Type B pancreatic cell (in vitro differentiated cells): Measurements from ENCODE around the gene STON2. TPM values are rescaled to one million over a fixed set of nuclear protein-coding genes. Genes with fewer than 3 reads are reported as not detected.

Experiments used
- DNase-seq: peaks from one replicate; pipeline ENCODE4 v3.0.0; 2021; ENCODE audit warnings: mixed read lengths; ENCODE audit not compliant: unreplicated experiment; ENCODE audit errors: extremely low spot score
- H3K27ac Mint-ChIP-seq: 2 replicates; pipeline ENCODE4 v1.8.0; 2021; ENCODE audit warnings: mild to moderate bottlenecking, mixed read lengths
- H3K27me3 Mint-ChIP-seq: 2 replicates; pipeline ENCODE4 v1.8.0; 2021; ENCODE audit warnings: mixed read lengths
- H3K36me3 Mint-ChIP-seq: 2 replicates; pipeline ENCODE4 v1.8.0; 2021; ENCODE audit warnings: mixed read lengths
- H3K4me1 Mint-ChIP-seq: one replicate; pipeline ENCODE4 v1.8.0; 2021; ENCODE audit warnings: mixed read lengths; ENCODE audit not compliant: unreplicated experiment
- H3K4me3 Mint-ChIP-seq: 2 replicates; pipeline ENCODE4 v1.8.0; 2021; ENCODE audit warnings: mild to moderate bottlenecking, mixed read lengths
- H3K9me3 Mint-ChIP-seq: 2 replicates; pipeline ENCODE4 v1.8.0; 2021; ENCODE audit warnings: mixed read lengths
- CTCF ChIP-seq: fragments of 200-600 bp; sonication (generic); conservative IDR thresholded peaks from 2 replicates; pipeline ENCODE4 v1.5.0; 2021; ENCODE audit warnings: antibody characterized with exemption, mild to moderate bottlenecking
- total RNA-seq: library from RNA; stranded (reverse); gene quantifications from 2 replicates; pipeline ENCODE4 v1.2.1, GENCODE V29; 2021; ENCODE audit warnings: low replicate concordance

Gene STON2
- total RNA-seq, 1 donor from 2014 or later: 40.4 TPM

- Mint-ChIP-seq H3K27ac (peak overlapping the region; percentile 3), H3K36me3 (peaks cover 20% of the 10 kb centered on the region), H3K27me3 (no peaks in the 10 kb centered on the region), H3K4me3 (no peak overlapping the region), H3K9me3 (no peaks in the 10 kb centered on the region), H3K4me1 (peaks cover 44% of the 10 kb centered on the region)
- TF ChIP-seq CTCF: no peak
- no peak for DNase-seq
Observed at GRCh38 chr14:81273961-81274575, 126.1 kb downstream of the STON2 start.

GRCh38 chr14:81273521-81273920 lies 126.6 kb downstream of the STON2 start:
- Mint-ChIP-seq H3K27me3 (no peaks in the 10 kb centered on the region), H3K4me3 (no peak overlapping the region), H3K9me3 (no peaks in the 10 kb centered on the region), H3K36me3 (peaks cover 20% of the 10 kb centered on the region), H3K4me1 (peaks cover 44% of the 10 kb centered on the region), H3K27ac (peak overlapping the region; percentile 70)
- no peak for TF ChIP-seq CTCF
- no peak for DNase-seq

DNA sequence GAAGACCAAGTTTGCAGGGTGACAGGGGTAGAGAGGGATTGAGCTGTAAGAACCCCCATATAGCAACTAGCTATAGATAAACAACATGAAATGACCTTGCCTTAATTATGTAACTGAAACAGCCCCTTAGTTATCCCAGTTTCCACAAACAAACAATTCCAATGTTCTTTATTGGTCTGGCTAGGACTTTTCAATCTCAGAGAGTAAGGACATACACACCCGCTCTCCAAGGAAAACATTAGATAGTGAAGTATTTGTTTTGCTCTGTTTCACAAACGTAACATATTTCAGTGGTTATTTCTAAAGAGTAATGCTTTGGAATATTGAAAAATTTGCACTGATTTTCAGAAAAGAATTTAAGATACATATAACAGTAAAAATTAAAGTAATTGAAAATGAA lies 127.8 kb downstream of the STON2 start:
- no peak overlapping the region for H3K4me3 Mint-ChIP-seq
- peaks cover 8% of the 10 kb centered on the region for H3K36me3 Mint-ChIP-seq
- TF ChIP-seq CTCF: no peak
- peaks cover 44% of the 10 kb centered on the region for H3K4me1 Mint-ChIP-seq
- no peaks in the 10 kb centered on the region for H3K9me3 Mint-ChIP-seq
- no peak for DNase-seq
- no peaks in the 10 kb centered on the region for H3K27me3 Mint-ChIP-seq
- no peak overlapping the region for H3K27ac Mint-ChIP-seq

- H3K36me3 Mint-ChIP-seq: peaks cover 8% of the 10 kb centered on the region
- H3K27ac Mint-ChIP-seq: no peak overlapping the region
- H3K4me1 Mint-ChIP-seq: peaks cover 31% of the 10 kb centered on the region
- H3K27me3 Mint-ChIP-seq: no peaks in the 10 kb centered on the region
- TF ChIP-seq CTCF: no peak
- DNase-seq: no peak
- H3K9me3 Mint-ChIP-seq: no peaks in the 10 kb centered on the region
- no peak overlapping the region for H3K4me3 Mint-ChIP-seq
Observed at GRCh38 chr14:81269979-81270375, 130.1 kb downstream of the STON2 start.

- peak; percentile 89 for TF ChIP-seq CTCF
- H3K4me1 Mint-ChIP-seq: peaks cover 31% of the 10 kb centered on the region
- DNase-seq: no peak
- H3K27ac Mint-ChIP-seq: peak overlapping the region; percentile 20
- H3K4me3 Mint-ChIP-seq: no peak overlapping the region
- H3K9me3 Mint-ChIP-seq: no peaks in the 10 kb centered on the region
- H3K27me3 Mint-ChIP-seq: no peaks in the 10 kb centered on the region
- peaks cover 8% of the 10 kb centered on the region for H3K36me3 Mint-ChIP-seq
Observed at GRCh38 chr14:81269100-81269978, 130.8 kb downstream of the STON2 start.
